ENCODE results near the gene TK2. TPM values are rescaled to one million over a fixed set of nuclear protein-coding genes. Genes with fewer than 3 reads are reported as not detected.
"Not testable (repeated sequence)": the region's sequence is repeated elsewhere in the genome, so short reads cannot be mapped to it uniquely, and the experiment has no call there.

The TK2 gene
- total RNA-seq, 1 donor from 2014 or later: 4.5 TPM

DNA sequence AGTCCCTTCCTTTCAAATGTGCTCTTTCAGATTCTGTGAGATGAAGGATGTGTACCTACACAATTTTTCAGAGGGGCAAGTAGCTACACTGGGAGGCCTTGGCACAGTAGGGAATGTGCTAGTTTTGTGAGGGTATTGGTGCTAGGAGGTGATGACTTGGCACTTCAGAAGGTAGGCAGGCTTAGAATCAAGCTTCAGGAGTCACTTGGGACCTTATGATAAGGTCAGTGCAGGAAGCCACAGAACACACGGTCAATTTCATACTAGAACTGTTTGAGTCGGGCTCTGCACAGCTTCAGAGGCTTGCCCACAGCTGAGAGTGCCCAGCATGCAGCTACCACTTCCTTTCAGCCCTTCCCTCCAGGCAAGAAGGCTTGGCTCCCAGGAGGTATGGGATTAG is 22.4 kb upstream of the TK2 start:
- no peak for TF ChIP-seq CTCF (IDR thresholded peaks at IDR 0.05; ENCODE audit: partially characterized antibody, unreplicated experiment)
- H3K4me3 Mint-ChIP-seq (ENCODE audit: unreplicated experiment): no peak overlapping the region
- no peaks in the 10 kb centered on the region for H3K9me3 Mint-ChIP-seq (ENCODE audit: unreplicated experiment)
- DNase-seq: no peak
- H3K27ac Mint-ChIP-seq (ENCODE audit: unreplicated experiment): no peak overlapping the region
- H3K27me3 Mint-ChIP-seq (ENCODE audit: unreplicated experiment): peaks cover 2% of the 10 kb centered on the region
- no peaks in the 10 kb centered on the region for H3K36me3 Mint-ChIP-seq (ENCODE audit: unreplicated experiment)
- no peaks in the 10 kb centered on the region for H3K4me1 Mint-ChIP-seq (ENCODE audit: low read depth, unreplicated experiment)

GRCh38 chr16:66569827-66570405 is 20.0 kb upstream of the TK2 start:
- Mint-ChIP-seq H3K27me3 (ENCODE audit: unreplicated experiment) (peaks cover 2% of the 10 kb centered on the region), H3K4me1 (ENCODE audit: low read depth, unreplicated experiment) (no peaks in the 10 kb centered on the region), H3K9me3 (ENCODE audit: unreplicated experiment) (no peaks in the 10 kb centered on the region), H3K4me3 (ENCODE audit: unreplicated experiment) (no peak overlapping the region), H3K27ac (ENCODE audit: unreplicated experiment) (no peak overlapping the region), H3K36me3 (ENCODE audit: unreplicated experiment) (no peaks in the 10 kb centered on the region)
- no peak for DNase-seq
- no peak for TF ChIP-seq CTCF (IDR thresholded peaks at IDR 0.05; ENCODE audit: partially characterized antibody, unreplicated experiment)

- H3K36me3 Mint-ChIP-seq (ENCODE audit: unreplicated experiment): no peaks in the 10 kb centered on the region
- H3K27me3 Mint-ChIP-seq (ENCODE audit: unreplicated experiment): peaks cover 2% of the 10 kb centered on the region
- no peak overlapping the region for H3K27ac Mint-ChIP-seq (ENCODE audit: unreplicated experiment)
- H3K4me3 Mint-ChIP-seq (ENCODE audit: unreplicated experiment): no peak overlapping the region
- no peaks in the 10 kb centered on the region for H3K9me3 Mint-ChIP-seq (ENCODE audit: unreplicated experiment)
- TF ChIP-seq CTCF (IDR thresholded peaks at IDR 0.05; ENCODE audit: partially characterized antibody, unreplicated experiment): no peak
- DNase-seq: no peak
- no peaks in the 10 kb centered on the region for H3K4me1 Mint-ChIP-seq (ENCODE audit: low read depth, unreplicated experiment)
These were observed 19.2 kb upstream of the TK2 start for GRCh38 chr16:66569131-66569530.

- TF ChIP-seq CTCF (IDR thresholded peaks at IDR 0.05; ENCODE audit: partially characterized antibody, unreplicated experiment): no peak
These were observed 18.4 kb upstream of the TK2 start for GRCh38 chr16:66568355-66568754.

DNA sequence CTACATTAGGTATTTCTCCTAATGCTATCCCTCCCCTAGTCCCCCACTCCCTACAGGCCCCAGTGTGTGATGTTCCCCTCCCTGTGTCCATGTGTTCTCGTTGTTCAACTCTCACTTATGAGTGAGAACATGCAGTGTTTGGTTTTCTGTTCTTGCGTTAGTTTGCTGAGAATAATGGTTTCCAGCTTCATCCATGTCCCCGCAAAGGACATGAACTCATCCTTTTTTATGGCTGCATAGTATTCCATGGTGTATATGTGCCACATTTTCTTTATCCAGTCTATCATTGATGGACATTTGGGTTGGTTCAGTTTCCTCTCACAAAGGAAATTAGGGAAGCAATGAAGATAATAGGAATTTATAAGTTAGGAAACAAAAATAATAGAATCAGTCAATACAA is 17.3 kb upstream of the TK2 start:
- not testable (repeated sequence) for H3K27ac Mint-ChIP-seq (ENCODE audit: unreplicated experiment); H3K27me3 Mint-ChIP-seq (ENCODE audit: unreplicated experiment); H3K9me3 Mint-ChIP-seq (ENCODE audit: unreplicated experiment); H3K4me3 Mint-ChIP-seq (ENCODE audit: unreplicated experiment); H3K36me3 Mint-ChIP-seq (ENCODE audit: unreplicated experiment); DNase-seq; H3K4me1 Mint-ChIP-seq (ENCODE audit: low read depth, unreplicated experiment)

More at GRCh38 chr16:66568355-66568754, 18.4 kb upstream of the TK2 start:
- H3K36me3 Mint-ChIP-seq (ENCODE audit: unreplicated experiment): no peaks in the 10 kb centered on the region
- no peaks in the 10 kb centered on the region for H3K9me3 Mint-ChIP-seq (ENCODE audit: unreplicated experiment)
- no peaks in the 10 kb centered on the region for H3K4me1 Mint-ChIP-seq (ENCODE audit: low read depth, unreplicated experiment)
- no peak for DNase-seq
- H3K4me3 Mint-ChIP-seq (ENCODE audit: unreplicated experiment): no peak overlapping the region
- peaks cover 2% of the 10 kb centered on the region for H3K27me3 Mint-ChIP-seq (ENCODE audit: unreplicated experiment)
- no peak overlapping the region for H3K27ac Mint-ChIP-seq (ENCODE audit: unreplicated experiment)
